NCI-H1694 (cell line): Measurements from ENCODE around the gene C21orf58.

Experiments used
- DNase-seq: peaks from one replicate; lab custom pipeline; 2025; lab: John Stamatoyannopoulos, UW

C21orf58 gene

GRCh38 chr21:46255166-46255565 lies 68.5 kb downstream of the C21orf58 start:
- no peak for DNase-seq

DNA sequence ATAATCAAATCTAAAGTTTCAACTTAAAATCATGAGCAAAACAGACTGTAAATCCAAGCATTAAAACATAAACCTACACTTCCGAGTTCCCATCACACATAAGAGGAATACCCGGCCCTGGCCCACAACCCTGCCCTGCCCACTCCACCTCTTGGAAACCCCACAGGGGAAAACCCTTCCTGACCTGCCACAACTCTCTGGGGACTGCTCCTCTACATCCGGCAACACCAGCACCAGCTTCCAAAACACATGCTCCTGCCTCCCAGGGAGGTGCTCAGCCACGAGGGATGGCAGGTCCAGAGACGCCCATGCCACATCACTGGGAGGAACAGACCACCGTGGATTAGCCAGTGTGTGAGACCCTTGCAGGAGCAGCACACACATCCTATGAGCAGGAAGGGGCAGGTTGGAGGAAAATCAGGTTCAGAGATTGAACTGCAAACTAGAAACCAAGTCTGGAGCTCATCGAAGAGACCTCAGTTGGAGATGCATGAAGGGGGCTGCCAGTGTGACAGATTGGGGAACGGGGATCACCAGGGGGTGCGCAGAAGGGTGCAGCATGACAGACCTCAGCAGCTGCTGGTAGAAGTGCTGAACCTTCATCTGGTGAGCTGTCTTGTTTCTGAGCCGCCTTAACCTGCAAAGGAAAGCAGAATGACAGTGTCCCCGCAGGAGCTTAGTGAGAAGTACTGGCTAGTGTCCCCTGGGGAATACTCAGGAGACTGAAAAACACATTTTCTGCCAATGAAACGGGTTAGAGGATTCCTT lies 69.3 kb downstream of the C21orf58 start:
- DNase-seq = no peak

DNA sequence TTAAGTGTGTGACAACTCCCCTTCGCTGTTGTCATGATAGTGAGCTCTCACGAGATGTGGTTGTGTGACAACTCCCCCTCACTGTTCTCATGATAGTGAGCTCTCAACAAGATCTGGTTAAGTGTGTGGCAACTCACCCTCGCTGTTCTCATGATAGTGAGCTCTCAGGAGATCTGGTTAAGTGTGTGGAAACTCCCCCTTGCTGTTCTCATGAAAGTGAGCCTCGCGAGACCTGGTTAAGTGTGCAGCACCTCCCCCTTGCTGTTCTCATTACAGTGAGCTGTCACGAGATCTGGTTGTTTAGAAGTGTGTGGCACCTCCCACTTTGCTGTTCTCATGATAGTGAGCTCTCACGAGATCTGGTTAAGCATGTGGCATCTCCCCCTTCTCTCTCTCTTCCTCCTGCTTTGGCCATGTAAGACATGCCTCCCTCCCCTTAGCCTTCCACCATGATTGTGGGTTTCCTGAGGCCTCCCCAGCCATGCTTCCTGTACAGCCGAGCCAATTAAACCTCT lies 70.0 kb downstream of the C21orf58 start:
- no peak for DNase-seq

GRCh38 chr21:46252840-46253239 lies 70.8 kb downstream of the C21orf58 start:
- no peak for DNase-seq
